Activated naive CD8-positive, alpha-beta T cell treated with anti-CD3 and anti-CD28 coated beads for 36 hours (primary cell): ENCODE results near the gene ZNF557. TPM values are rescaled to one million over a fixed set of nuclear protein-coding genes. Genes with fewer than 3 reads are reported as not detected.

ENCODE experiments used
- DNase-seq: peaks from one replicate; pipeline ENCODE4 v3.0.0; 2021
- H3K27ac Mint-ChIP-seq: one replicate; pipeline ENCODE4 v1.8.0; 2022; ENCODE audit warnings: mild to moderate bottlenecking, moderate library complexity, mixed read lengths
- H3K27me3 Mint-ChIP-seq: one replicate; pipeline ENCODE4 v1.8.0; 2022; ENCODE audit warnings: mild to moderate bottlenecking, mixed read lengths
- H3K36me3 Mint-ChIP-seq: one replicate; pipeline ENCODE4 v1.8.0; 2021; ENCODE audit warnings: mild to moderate bottlenecking, mixed read lengths
- H3K4me1 Mint-ChIP-seq: one replicate; pipeline ENCODE4 v1.8.0; 2021; ENCODE audit warnings: mixed read lengths
- H3K4me3 Mint-ChIP-seq: one replicate; pipeline ENCODE4 v1.8.0; 2022; ENCODE audit warnings: mild to moderate bottlenecking, moderate library complexity, mixed read lengths
- H3K9me3 Mint-ChIP-seq: one replicate; pipeline ENCODE4 v1.8.0; 2022; ENCODE audit warnings: mixed read lengths
- total RNA-seq, 2 experiments: library from RNA; stranded (reverse); gene quantifications; one replicate each; pipeline ENCODE4 v1.2.3, GENCODE V29; 2021

Gene ZNF557
- total RNA-seq, 2 experiments from 2014 or later: 10.5 to 11.6 TPM

GRCh38 chr19:7132054-7132453, 62.6 kb downstream of the ZNF557 start:
- Mint-ChIP-seq H3K9me3 (peaks cover 2% of the 10 kb centered on the region), H3K4me3 (no peak overlapping the region), H3K4me1 (no peaks in the 10 kb centered on the region), H3K27me3 (no peaks in the 10 kb centered on the region), H3K27ac (no peak overlapping the region), H3K36me3 (peaks cover 2% of the 10 kb centered on the region)
- no peak for DNase-seq

GRCh38 chr19:7137120-7137519, 67.6 kb downstream of the ZNF557 start:
- Mint-ChIP-seq H3K36me3 (no peaks in the 10 kb centered on the region), H3K4me3 (no peak overlapping the region), H3K27ac (no peak overlapping the region), H3K27me3 (no peaks in the 10 kb centered on the region), H3K9me3 (peaks cover 2% of the 10 kb centered on the region), H3K4me1 (no peaks in the 10 kb centered on the region)
- DNase-seq: no peak

Other genes with a start within 250 kb of the ZNF557 start
- gene ADGRE1, start 182.1 kb upstream of the ZNF557 start, total RNA-seq: 1 to 10 TPM in 1 of 2 experiments, under 1 TPM in 1; 0.88 to 1.3 TPM
- gene MBD3L2B, start 48.3 kb upstream of the ZNF557 start, total RNA-seq: not detected
- gene MBD3L5, start 39.1 kb upstream of the ZNF557 start, total RNA-seq: not detected
- gene MBD3L4, start 29.5 kb upstream of the ZNF557 start, total RNA-seq: not detected
- gene MBD3L2, start 20.4 kb upstream of the ZNF557 start, total RNA-seq: not detected
- gene MBD3L3, start 11.0 kb upstream of the ZNF557 start, total RNA-seq: not detected
- gene INSR, start 224.7 kb downstream of the ZNF557 start, total RNA-seq: 1 to 10 TPM; 1.2 to 1.4 TPM